Activated B cell treated with CpG ODN at 0.5 μM for 24 hours (primary cell): ENCODE measurements around the gene CNTROB. TPM values are rescaled to one million over a fixed set of nuclear protein-coding genes. Genes with fewer than 3 reads are reported as not detected.

Source experiments
- ATAC-seq: fragments of 200-7000 bp; cut with Tn5 transposase; one replicate; pipeline ENCODE4 v1.10.0; 2021; ENCODE audit warnings: low read depth, mild to moderate bottlenecking, moderate library complexity
- CTCF ChIA-PET: fragments of 350-600 bp; sonication (Branson Sonifier 250); formaldehyde crosslinking; loops from one replicate; lab custom pipeline; 2021; ENCODE audit warnings: antibody characterized with exemption; lab: Charles Lee
- POLR2A ChIA-PET: fragments of 350-600 bp; sonication (Branson Sonifier 250); formaldehyde crosslinking; loops from one replicate; lab custom pipeline; 2021; ENCODE audit warnings: antibody characterized with exemption; lab: Charles Lee
- DNase-seq: peaks from one replicate; pipeline ENCODE4 v3.0.0; 2022
- H3K27ac Mint-ChIP-seq: one replicate; pipeline ENCODE4 v1.8.0; 2020; ENCODE audit warnings: mixed read lengths
- H3K27me3 Mint-ChIP-seq: one replicate; pipeline ENCODE4 v1.8.0; 2021; ENCODE audit warnings: mixed read lengths
- H3K36me3 Mint-ChIP-seq: one replicate; pipeline ENCODE4 v1.8.0; 2021; ENCODE audit warnings: low read depth, mixed read lengths
- H3K4me1 Mint-ChIP-seq: one replicate; pipeline ENCODE4 v1.8.0; 2021; ENCODE audit warnings: mixed read lengths
- H3K4me3 Mint-ChIP-seq: one replicate; pipeline ENCODE4 v1.8.0; 2020; ENCODE audit warnings: mild to moderate bottlenecking, mixed read lengths
- H3K9me3 Mint-ChIP-seq: one replicate; pipeline ENCODE4 v1.8.0; 2020; ENCODE audit warnings: mixed read lengths
- intact Hi-C: fragments of 100-400 bp; cut with micrococcal nuclease; formaldehyde crosslinking; loops from one replicate; pipeline ENCODE4 v1.15.1; 2024
- total RNA-seq: library from RNA; stranded (reverse); gene quantifications from 2 replicates; pipeline ENCODE4 v1.2.3, GENCODE V29; 2022
- TF ChIP-seq, protein P1 (sequence below): fragments of 200-600 bp; IDR thresholded peaks from one replicate; pipeline ENCODE4 v1.8.0; 2022; ENCODE audit warnings: antibody characterized with exemption, mild to moderate bottlenecking

CNTROB gene
- total RNA-seq, 1 donor from 2014 or later, result 23.0 TPM

DNA sequence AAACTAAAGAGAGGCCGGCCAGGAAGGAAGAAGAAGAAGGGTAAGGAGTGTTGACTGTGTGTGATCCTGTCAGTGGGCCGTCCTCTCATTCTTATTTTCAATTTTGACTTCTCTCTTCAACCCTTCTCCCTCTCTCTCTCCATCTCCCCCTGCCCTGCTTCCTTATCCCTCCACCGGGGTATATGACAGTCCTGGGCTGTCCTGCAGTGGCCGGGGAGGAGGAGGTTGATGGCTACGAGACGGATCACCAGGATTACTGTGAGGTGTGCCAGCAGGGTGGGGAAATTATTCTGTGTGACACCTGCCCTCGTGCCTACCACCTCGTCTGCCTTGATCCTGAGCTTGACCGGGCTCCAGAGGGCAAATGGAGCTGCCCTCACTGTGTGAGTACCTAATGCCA is 37.8 kb upstream of the CNTROB start:
- H3K27ac Mint-ChIP-seq, result no peak overlapping the region
- CTCF ChIA-PET, result no interaction called here
- no peaks in the 10 kb centered on the region for H3K27me3 Mint-ChIP-seq
- ATAC-seq (no peak), DNase-seq (no peak)
- TF ChIP-seq, protein P1, sequence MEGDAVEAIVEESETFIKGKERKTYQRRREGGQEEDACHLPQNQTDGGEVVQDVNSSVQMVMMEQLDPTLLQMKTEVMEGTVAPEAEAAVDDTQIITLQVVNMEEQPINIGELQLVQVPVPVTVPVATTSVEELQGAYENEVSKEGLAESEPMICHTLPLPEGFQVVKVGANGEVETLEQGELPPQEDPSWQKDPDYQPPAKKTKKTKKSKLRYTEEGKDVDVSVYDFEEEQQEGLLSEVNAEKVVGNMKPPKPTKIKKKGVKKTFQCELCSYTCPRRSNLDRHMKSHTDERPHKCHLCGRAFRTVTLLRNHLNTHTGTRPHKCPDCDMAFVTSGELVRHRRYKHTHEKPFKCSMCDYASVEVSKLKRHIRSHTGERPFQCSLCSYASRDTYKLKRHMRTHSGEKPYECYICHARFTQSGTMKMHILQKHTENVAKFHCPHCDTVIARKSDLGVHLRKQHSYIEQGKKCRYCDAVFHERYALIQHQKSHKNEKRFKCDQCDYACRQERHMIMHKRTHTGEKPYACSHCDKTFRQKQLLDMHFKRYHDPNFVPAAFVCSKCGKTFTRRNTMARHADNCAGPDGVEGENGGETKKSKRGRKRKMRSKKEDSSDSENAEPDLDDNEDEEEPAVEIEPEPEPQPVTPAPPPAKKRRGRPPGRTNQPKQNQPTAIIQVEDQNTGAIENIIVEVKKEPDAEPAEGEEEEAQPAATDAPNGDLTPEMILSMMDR, result no peak
- POLR2A ChIA-PET, result no interaction called here
- H3K4me1 Mint-ChIP-seq, result no peaks in the 10 kb centered on the region
- intact Hi-C loops, result no loop called here
- no peak overlapping the region for H3K4me3 Mint-ChIP-seq
- no peaks in the 10 kb centered on the region for H3K9me3 Mint-ChIP-seq
- peaks cover 76% of the 10 kb centered on the region for H3K36me3 Mint-ChIP-seq

DNA sequence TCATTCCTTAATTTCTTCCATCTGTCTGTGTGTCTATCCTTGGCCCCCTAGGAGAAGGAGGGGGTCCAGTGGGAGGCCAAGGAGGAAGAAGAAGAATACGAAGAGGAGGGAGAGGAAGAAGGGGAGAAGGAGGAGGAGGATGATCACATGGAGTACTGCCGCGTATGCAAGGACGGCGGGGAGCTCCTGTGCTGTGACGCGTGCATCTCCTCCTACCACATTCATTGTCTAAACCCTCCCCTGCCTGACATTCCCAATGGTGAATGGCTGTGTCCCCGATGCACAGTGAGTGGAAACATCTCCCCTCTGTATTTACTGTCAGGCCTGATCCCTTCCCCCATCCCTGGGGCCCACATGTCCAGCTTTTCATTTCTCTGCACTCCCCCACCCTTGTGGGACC is 37.1 kb upstream of the CNTROB start:
- intact Hi-C loops, result no loop called here
- no peak overlapping the region for H3K4me3 Mint-ChIP-seq
- ChIA-PET CTCF (interaction anchor here (0.8 kb wide), 1 partner anchor 33 kb away, joined by 4 read pairs; no protein-coding TSS in a partner anchor), POLR2A (interaction anchor here (1.1 kb wide), 1 partner anchor 9 kb away, joined by 16 read pairs; no protein-coding TSS in a partner anchor)
- no peaks in the 10 kb centered on the region for H3K4me1 Mint-ChIP-seq
- TF ChIP-seq, protein P1, result no peak
- DNase-seq (no peak), ATAC-seq (no peak)
- no peak overlapping the region for H3K27ac Mint-ChIP-seq
- H3K27me3 Mint-ChIP-seq, result no peaks in the 10 kb centered on the region
- H3K9me3 Mint-ChIP-seq, result no peaks in the 10 kb centered on the region
- H3K36me3 Mint-ChIP-seq, result peaks cover 82% of the 10 kb centered on the region

DNA sequence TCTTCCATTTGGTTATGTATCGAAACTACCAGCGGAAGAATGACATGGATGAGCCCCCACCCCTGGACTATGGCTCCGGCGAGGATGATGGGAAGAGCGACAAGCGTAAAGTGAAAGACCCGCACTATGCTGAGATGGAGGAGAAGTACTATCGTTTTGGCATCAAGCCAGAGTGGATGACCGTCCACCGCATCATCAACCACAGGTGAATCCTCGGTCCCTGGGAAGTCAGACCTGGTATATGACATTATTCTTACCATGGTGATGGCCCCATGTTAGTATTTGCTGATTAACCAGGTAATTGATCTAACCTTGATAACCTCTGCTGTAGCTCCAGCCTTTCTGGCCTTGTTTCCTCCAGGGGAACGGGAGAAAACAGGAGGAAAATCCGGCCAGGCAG is 34.9 kb upstream of the CNTROB start:
- DNase-seq (no peak), ATAC-seq (no peak)
- no peaks in the 10 kb centered on the region for H3K9me3 Mint-ChIP-seq
- POLR2A ChIA-PET, result no interaction called here
- no peak overlapping the region for H3K4me3 Mint-ChIP-seq
- H3K27me3 Mint-ChIP-seq, result no peaks in the 10 kb centered on the region
- H3K4me1 Mint-ChIP-seq, result no peaks in the 10 kb centered on the region
- TF ChIP-seq, protein P1, result no peak
- intact Hi-C loops, result loop anchor here (1.0 kb wide), 1 partner anchor 75 kb away; no protein-coding TSS in a partner anchor
- H3K27ac Mint-ChIP-seq, result no peak overlapping the region
- H3K36me3 Mint-ChIP-seq, result peaks cover 83% of the 10 kb centered on the region
- CTCF ChIA-PET, result interaction anchor here (1.7 to 1.9 kb wide), 2 partner anchors 34 to 153 kb away, joined by 5 to 7 read pairs; no protein-coding TSS in a partner anchor

DNA sequence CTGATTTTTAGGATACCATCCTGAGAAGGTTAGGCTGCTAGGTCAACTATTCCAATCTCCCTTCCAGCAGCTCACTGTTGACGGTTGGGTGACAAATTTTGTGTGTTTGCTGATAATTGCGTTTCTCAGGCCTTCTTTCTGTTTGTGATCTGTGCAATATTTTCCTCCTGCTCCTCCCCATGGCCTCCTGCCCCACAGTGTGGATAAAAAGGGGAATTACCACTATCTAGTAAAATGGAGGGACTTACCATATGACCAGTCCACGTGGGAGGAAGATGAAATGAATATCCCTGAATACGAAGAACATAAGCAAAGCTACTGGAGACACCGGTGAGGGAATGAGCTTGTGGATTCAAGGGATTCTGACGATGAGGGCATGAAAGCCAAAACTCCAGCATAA is 34.2 kb upstream of the CNTROB start:
- intact Hi-C loops, result loop anchor here (1.0 kb wide), 1 partner anchor 75 kb away; no protein-coding TSS in a partner anchor
- ChIA-PET CTCF (interaction anchor here (1.4 to 1.9 kb wide), 3 partner anchors 27 to 154 kb away, joined by 5 to 7 read pairs (median 5); no protein-coding TSS in a partner anchor), POLR2A (interaction anchor here (0.5 kb wide), 1 partner anchor 137 kb away, joined by 4 read pairs; no protein-coding TSS in a partner anchor)
- Mint-ChIP-seq H3K36me3 (peaks cover 86% of the 10 kb centered on the region), H3K27me3 (no peaks in the 10 kb centered on the region), H3K27ac (no peak overlapping the region), H3K4me1 (no peaks in the 10 kb centered on the region), H3K9me3 (no peaks in the 10 kb centered on the region), H3K4me3 (no peak overlapping the region)
- TF ChIP-seq, protein P1, result no peak
- DNase-seq (no peak), ATAC-seq (no peak)

DNA sequence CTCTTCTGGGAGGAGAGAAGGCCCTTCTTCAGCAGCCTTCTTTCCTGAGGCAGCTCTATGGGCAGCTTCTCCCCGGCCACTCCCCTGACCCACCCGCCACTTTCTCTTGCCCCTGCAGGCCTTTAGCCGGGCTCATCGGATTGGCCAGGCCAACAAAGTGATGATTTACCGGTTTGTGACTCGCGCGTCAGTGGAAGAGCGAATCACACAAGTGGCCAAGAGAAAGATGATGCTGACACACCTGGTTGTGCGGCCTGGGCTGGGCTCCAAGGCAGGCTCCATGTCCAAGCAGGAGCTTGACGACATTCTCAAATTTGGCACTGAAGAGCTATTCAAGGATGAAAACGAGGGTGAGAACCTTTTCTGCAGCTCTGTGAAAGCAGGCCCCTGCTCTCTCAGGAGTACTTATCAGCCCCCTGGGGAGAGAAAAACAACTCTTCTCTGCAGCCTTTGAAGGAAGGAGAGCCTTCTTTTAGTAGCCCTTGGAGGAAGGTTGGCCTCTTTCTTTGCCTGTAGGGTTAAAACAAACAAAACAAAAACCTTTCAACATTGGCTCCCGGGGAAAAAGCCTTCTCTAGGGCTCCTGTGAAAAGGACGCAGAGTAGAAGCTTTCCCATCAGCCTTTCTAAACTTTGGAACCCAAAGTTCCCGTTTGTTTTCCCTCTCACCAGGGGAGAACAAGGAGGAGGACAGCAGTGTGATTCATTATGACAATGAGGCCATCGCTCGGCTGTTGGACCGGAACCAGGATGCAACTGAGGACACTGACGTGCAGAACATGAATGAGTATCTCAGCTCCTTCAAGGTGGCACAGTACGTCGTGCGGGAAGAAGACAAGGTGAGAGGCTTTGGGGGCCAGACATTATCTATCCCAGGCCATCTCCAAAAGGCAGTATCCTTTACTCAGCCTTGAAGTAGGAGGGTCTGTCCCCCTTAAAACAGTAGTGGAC is 28.6 kb upstream of the CNTROB start:
- no peaks in the 10 kb centered on the region for H3K27me3 Mint-ChIP-seq
- TF ChIP-seq, protein P1, result no peak
- no peaks in the 10 kb centered on the region for H3K4me1 Mint-ChIP-seq
- ChIA-PET POLR2A (interaction anchor here (1.5 kb wide), 1 partner anchor 14 kb away, joined by 3 read pairs; no protein-coding TSS in a partner anchor), CTCF (no interaction called here)
- H3K9me3 Mint-ChIP-seq, result no peaks in the 10 kb centered on the region
- H3K27ac Mint-ChIP-seq, result no peak overlapping the region
- DNase-seq (no peak), ATAC-seq (no peak)
- no peak overlapping the region for H3K4me3 Mint-ChIP-seq
- H3K36me3 Mint-ChIP-seq, result peaks cover 96% of the 10 kb centered on the region
- intact Hi-C loops, result no loop called here
